ACC112 (cell line): ENCODE measurements around the gene MPPED1.

ENCODE experiments used
- H2AFZ ChIP-seq: fragments of 200-600 bp; sonication (generic); one replicate; pipeline ENCODE4 v1.6.0; 2017; ENCODE audit warnings: antibody characterized with exemption, low read length; ENCODE audit not compliant: unreplicated experiment
- H3K27ac ChIP-seq: fragments of 200-600 bp; sonication (generic); 2 replicates; pipeline ENCODE4 v1.5.1; 2014; ENCODE audit warnings: low read depth, mild to moderate bottlenecking, antibody characterized with exemption, low read length, moderate library complexity
- H3K27me3 ChIP-seq: fragments of 200-600 bp; sonication (generic); 2 replicates; pipeline ENCODE4 v1.6.1; 2014; ENCODE audit warnings: mild to moderate bottlenecking, antibody characterized with exemption, low read length, moderate library complexity, mixed read lengths; ENCODE audit not compliant: insufficient read depth
- H3K36me3 ChIP-seq: fragments of 200-600 bp; sonication (generic); 2 replicates; pipeline ENCODE4 v1.6.1; 2016; ENCODE audit warnings: mild to moderate bottlenecking, antibody characterized with exemption, low read length, moderate library complexity, mixed read lengths; ENCODE audit not compliant: insufficient read depth
- H3K4me1 ChIP-seq: fragments of 200-600 bp; sonication (generic); one replicate; pipeline ENCODE4 v1.6.1; 2016; ENCODE audit warnings: low read length, mixed read lengths; ENCODE audit not compliant: insufficient read depth, unreplicated experiment, control insufficient read depth
- H3K4me3 ChIP-seq: fragments of 200-600 bp; sonication (generic); 2 replicates; pipeline ENCODE4 v1.5.1; 2014; ENCODE audit warnings: mild to moderate bottlenecking, low read depth, low read length
- H3K79me2 ChIP-seq: fragments of 200-600 bp; sonication (generic); one replicate; pipeline ENCODE4 v1.6.0; 2016; ENCODE audit warnings: low read length; ENCODE audit not compliant: control insufficient read depth, unreplicated experiment, insufficient read depth

The MPPED1 gene

GRCh38 chr22:43476751-43477725, 65.2 kb downstream of the MPPED1 start:
- Histone ChIP-seq H2AFZ (no peak overlapping the region), H3K36me3 (no peaks in the 10 kb centered on the region), H3K27ac (no peak overlapping the region), H3K4me1 (no peaks in the 10 kb centered on the region), H3K4me3 (no peak overlapping the region), H3K27me3 (no peaks in the 10 kb centered on the region), H3K79me2 (no peaks in the 10 kb centered on the region)

DNA sequence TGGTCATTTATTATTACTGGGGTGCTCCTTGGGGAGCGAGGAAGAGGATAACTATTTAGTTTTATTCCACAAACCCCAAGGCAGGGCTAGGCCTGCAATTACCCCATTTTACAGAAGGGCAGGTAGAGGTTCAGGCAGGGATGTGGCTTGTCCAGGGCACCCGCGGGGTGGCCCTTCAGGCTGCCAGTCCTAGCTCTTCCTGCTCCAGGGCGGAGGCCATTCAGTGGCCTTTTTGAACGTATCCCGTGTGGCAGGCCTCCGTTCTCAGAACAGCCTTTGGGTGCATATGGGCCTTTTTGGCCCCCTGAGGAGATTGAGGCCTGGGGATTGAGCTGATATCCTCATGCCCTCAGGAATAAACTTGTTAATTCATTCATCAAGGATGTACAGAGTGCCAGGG, 66.2 kb downstream of the MPPED1 start:
- Histone ChIP-seq H2AFZ (no peak overlapping the region), H3K27me3 (no peaks in the 10 kb centered on the region), H3K79me2 (no peaks in the 10 kb centered on the region), H3K27ac (no peak overlapping the region), H3K4me3 (no peak overlapping the region), H3K4me1 (no peaks in the 10 kb centered on the region), H3K36me3 (no peaks in the 10 kb centered on the region)

GRCh38 chr22:43478621-43479300, 66.9 kb downstream of the MPPED1 start:
- H3K36me3 ChIP-seq: no peaks in the 10 kb centered on the region

GRCh38 chr22:43479301-43479950, 67.6 kb downstream of the MPPED1 start:
- no peak overlapping the region for H3K27ac ChIP-seq
- H2AFZ ChIP-seq: no peak overlapping the region
- H3K4me3 ChIP-seq: no peak overlapping the region
- no peaks in the 10 kb centered on the region for H3K79me2 ChIP-seq
- H3K27me3 ChIP-seq: no peaks in the 10 kb centered on the region
- H3K36me3 ChIP-seq: no peaks in the 10 kb centered on the region
- no peaks in the 10 kb centered on the region for H3K4me1 ChIP-seq

More at GRCh38 chr22:43478621-43479300, 66.9 kb downstream of the MPPED1 start:
- H3K27ac ChIP-seq: no peak overlapping the region
- no peak overlapping the region for H3K4me3 ChIP-seq
- no peaks in the 10 kb centered on the region for H3K4me1 ChIP-seq
- no peak overlapping the region for H2AFZ ChIP-seq
- H3K27me3 ChIP-seq: no peaks in the 10 kb centered on the region
- no peaks in the 10 kb centered on the region for H3K79me2 ChIP-seq

- Histone ChIP-seq H2AFZ (no peak overlapping the region), H3K36me3 (no peaks in the 10 kb centered on the region), H3K4me3 (no peak overlapping the region), H3K27me3 (no peaks in the 10 kb centered on the region), H3K4me1 (no peaks in the 10 kb centered on the region), H3K27ac (no peak overlapping the region), H3K79me2 (no peaks in the 10 kb centered on the region)
These were observed 68.1 kb downstream of the MPPED1 start for GRCh38 chr22:43479962-43480361.

- no peaks in the 10 kb centered on the region for H3K4me1 ChIP-seq
- no peak overlapping the region for H3K4me3 ChIP-seq
- no peaks in the 10 kb centered on the region for H3K27me3 ChIP-seq
- no peaks in the 10 kb centered on the region for H3K79me2 ChIP-seq
- no peak overlapping the region for H3K27ac ChIP-seq
- H2AFZ ChIP-seq: no peak overlapping the region
- no peaks in the 10 kb centered on the region for H3K36me3 ChIP-seq
These were observed 69.9 kb downstream of the MPPED1 start for GRCh38 chr22:43481568-43482317.

GRCh38 chr22:43482318-43482625, 70.5 kb downstream of the MPPED1 start:
- Histone ChIP-seq H3K27me3 (no peaks in the 10 kb centered on the region), H3K27ac (no peak overlapping the region), H3K4me1 (no peaks in the 10 kb centered on the region), H3K79me2 (no peaks in the 10 kb centered on the region), H3K4me3 (no peak overlapping the region), H3K36me3 (no peaks in the 10 kb centered on the region), H2AFZ (no peak overlapping the region)

DNA sequence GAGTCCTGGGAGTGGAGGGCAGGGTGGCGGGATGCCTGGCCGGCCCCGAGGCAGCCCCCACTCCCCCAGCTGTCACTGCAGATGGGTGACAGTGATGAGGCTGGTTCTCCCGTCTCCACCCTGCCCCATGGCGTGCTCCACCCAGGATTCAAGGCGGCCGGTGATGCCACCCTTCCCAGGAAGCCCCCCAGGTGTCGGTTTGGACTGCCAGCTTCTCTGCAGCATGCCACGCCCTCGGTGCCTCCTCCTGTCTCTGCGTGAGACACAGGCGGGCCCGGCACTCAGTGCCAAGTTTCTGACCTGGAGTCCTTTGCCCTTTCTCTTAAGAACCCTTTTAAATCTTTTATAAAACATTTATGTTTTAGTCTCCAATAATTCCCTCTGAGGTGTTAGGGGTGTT, 71.5 kb downstream of the MPPED1 start:
- Histone ChIP-seq H3K4me1 (no peaks in the 10 kb centered on the region), H3K36me3 (no peaks in the 10 kb centered on the region), H3K27ac (no peak overlapping the region), H3K79me2 (no peaks in the 10 kb centered on the region), H3K27me3 (no peaks in the 10 kb centered on the region), H3K4me3 (no peak overlapping the region), H2AFZ (no peak overlapping the region)

GRCh38 chr22:43483669-43484068, 71.9 kb downstream of the MPPED1 start:
- Histone ChIP-seq H3K27me3 (no peaks in the 10 kb centered on the region), H3K4me1 (no peaks in the 10 kb centered on the region), H3K27ac (no peak overlapping the region), H2AFZ (no peak overlapping the region), H3K36me3 (no peaks in the 10 kb centered on the region), H3K79me2 (no peaks in the 10 kb centered on the region), H3K4me3 (no peak overlapping the region)

GRCh38 chr22:43484227-43484626, 72.4 kb downstream of the MPPED1 start:
- H3K4me1 ChIP-seq: no peaks in the 10 kb centered on the region
- no peak overlapping the region for H3K4me3 ChIP-seq

More at GRCh38 chr22:43484227-43484626, 72.4 kb downstream of the MPPED1 start:
- no peaks in the 10 kb centered on the region for H3K36me3 ChIP-seq
- H3K27ac ChIP-seq: no peak overlapping the region
- no peaks in the 10 kb centered on the region for H3K79me2 ChIP-seq
- H2AFZ ChIP-seq: no peak overlapping the region
- H3K27me3 ChIP-seq: no peaks in the 10 kb centered on the region
